Kidney epithelial cell (primary cell): ENCODE measurements around the gene RNF217. TPM values are rescaled to one million over a fixed set of nuclear protein-coding genes. Genes with fewer than 3 reads are reported as not detected.

Experiments used
- DNase-seq: peaks from one replicate; pipeline ENCODE4 v3.0.0-alpha.2; 2010; ENCODE audit warnings: low read depth
- H3K27me3 ChIP-seq: 2 replicates; pipeline ENCODE4 v1.6.0; 2011; ENCODE audit warnings: low read length; ENCODE audit not compliant: control insufficient read depth, insufficient read depth
- H3K36me3 ChIP-seq: 2 replicates; pipeline ENCODE4 v1.5.1; 2011; ENCODE audit warnings: low read length; ENCODE audit not compliant: control insufficient read depth, insufficient read depth
- H3K4me3 ChIP-seq: 2 replicates; pipeline ENCODE4 v1.5.1; 2011; ENCODE audit warnings: low read depth, mild to moderate bottlenecking, control low read depth, low read length
- total RNA-seq: library from RNA; depleted of rRNA; stranded (reverse); fragments of >200 nt; gene quantifications from 2 replicates; pipeline ENCODE4 v1.2.3, GENCODE V29; 2015
- TF ChIP-seq, protein P1 (sequence below): IDR thresholded peaks from 2 replicates; pipeline ENCODE4 v1.5.1; 2011; ENCODE audit warnings: mild to moderate bottlenecking, moderate library complexity, low read length, control low read depth, inconsistent platforms; ENCODE audit not compliant: insufficient read depth, poor library complexity, severe bottlenecking

The RNF217 gene
- total RNA-seq, 1 donor from 2014 or later: 22.1 TPM

DNA sequence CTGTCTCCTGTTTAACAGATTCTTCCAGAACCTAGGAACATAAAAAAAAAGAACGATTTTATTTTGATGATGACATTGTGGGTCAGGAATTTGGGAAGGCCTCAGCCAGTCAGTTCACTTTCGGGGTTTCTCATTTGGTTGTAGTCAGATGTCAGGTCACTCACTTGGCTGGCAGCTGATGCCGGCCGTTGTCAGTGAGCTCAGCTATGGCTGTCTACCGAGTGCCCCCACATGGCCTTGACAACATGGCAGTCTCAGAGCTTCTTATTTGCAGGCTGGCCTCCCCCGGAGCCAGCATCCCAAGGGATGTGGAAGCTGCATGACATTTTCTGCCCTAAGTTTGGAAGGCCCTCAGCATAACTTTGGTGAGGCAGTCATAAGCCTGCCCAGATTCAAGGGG is 11.5 kb downstream of the RNF217 start:
- DNase-seq: no peak
- Histone ChIP-seq H3K4me3 (no peak overlapping the region), H3K36me3 (peaks cover 6% of the 10 kb centered on the region), H3K27me3 (no peaks in the 10 kb centered on the region)
- TF ChIP-seq, protein P1, sequence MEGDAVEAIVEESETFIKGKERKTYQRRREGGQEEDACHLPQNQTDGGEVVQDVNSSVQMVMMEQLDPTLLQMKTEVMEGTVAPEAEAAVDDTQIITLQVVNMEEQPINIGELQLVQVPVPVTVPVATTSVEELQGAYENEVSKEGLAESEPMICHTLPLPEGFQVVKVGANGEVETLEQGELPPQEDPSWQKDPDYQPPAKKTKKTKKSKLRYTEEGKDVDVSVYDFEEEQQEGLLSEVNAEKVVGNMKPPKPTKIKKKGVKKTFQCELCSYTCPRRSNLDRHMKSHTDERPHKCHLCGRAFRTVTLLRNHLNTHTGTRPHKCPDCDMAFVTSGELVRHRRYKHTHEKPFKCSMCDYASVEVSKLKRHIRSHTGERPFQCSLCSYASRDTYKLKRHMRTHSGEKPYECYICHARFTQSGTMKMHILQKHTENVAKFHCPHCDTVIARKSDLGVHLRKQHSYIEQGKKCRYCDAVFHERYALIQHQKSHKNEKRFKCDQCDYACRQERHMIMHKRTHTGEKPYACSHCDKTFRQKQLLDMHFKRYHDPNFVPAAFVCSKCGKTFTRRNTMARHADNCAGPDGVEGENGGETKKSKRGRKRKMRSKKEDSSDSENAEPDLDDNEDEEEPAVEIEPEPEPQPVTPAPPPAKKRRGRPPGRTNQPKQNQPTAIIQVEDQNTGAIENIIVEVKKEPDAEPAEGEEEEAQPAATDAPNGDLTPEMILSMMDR: no peak

DNA sequence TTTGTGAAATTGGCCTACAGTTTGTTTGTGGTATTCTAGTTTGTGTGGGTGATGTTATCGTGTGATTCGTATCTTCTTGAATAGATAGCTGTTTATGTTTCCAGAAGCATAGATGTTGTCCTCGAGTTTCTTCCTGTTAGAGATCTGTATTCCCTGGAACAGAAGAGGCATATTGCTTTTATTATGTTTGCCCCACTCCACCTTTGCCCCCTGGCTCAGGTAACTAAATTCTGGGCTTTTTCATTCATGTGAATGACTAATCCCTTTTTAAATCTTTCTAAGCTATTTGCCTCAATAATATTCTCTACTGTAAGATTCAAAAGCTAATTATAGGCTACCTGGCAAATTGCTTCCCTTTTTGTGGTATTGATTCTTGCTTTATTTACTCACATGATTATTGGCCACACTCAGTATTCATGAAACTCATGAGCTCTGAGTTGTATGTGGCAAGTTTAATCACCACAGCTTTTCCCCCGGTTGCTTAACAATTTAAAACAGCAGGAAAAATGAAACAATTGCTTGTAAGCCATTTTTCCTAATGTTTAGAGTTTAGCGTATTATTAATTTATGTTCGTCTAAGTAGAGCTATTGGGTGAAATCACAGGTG is 12.6 kb downstream of the RNF217 start:
- Histone ChIP-seq H3K4me3 (no peak overlapping the region), H3K27me3 (no peaks in the 10 kb centered on the region), H3K36me3 (peaks cover 8% of the 10 kb centered on the region)
- no peak for DNase-seq
- TF ChIP-seq, protein P1: no peak

DNA sequence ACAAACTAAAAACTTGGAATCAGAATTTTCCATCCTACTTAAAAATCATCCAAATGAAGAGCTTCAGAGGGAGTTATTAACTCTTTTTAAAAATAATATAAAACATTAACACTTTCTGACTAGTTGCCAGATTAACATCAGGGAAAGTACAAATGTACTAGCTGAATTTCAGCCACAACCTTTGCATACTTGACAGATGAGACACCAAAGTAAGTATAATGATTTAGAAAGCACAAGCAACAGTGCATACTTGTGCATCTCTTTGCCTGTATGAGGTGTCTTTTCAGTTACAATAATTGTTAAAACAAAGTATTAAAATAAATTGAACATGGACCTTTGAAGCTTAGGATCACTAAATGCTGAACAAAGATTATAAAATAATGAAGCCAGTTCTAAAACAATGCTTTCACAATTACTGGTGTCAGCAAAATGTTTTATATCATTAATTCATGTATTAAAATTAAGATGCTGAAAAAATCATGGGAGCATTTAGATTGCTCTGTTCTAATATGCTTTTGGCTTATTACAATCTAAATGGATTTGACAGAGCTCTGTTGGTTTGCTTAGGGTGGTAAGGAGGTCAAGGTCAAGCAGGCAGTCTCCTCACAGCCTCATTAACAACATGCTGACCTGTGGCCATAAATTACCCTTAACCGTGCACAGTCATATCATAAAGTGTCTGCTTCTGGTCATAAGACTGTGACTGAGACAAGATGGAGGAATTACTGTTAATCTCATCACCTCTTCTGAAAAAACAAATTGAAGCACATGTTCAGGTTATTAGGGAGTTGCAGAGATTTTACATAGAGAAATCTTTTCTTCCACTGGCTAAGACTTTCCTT is 15.1 kb downstream of the RNF217 start:
- no peak for DNase-seq

DNA sequence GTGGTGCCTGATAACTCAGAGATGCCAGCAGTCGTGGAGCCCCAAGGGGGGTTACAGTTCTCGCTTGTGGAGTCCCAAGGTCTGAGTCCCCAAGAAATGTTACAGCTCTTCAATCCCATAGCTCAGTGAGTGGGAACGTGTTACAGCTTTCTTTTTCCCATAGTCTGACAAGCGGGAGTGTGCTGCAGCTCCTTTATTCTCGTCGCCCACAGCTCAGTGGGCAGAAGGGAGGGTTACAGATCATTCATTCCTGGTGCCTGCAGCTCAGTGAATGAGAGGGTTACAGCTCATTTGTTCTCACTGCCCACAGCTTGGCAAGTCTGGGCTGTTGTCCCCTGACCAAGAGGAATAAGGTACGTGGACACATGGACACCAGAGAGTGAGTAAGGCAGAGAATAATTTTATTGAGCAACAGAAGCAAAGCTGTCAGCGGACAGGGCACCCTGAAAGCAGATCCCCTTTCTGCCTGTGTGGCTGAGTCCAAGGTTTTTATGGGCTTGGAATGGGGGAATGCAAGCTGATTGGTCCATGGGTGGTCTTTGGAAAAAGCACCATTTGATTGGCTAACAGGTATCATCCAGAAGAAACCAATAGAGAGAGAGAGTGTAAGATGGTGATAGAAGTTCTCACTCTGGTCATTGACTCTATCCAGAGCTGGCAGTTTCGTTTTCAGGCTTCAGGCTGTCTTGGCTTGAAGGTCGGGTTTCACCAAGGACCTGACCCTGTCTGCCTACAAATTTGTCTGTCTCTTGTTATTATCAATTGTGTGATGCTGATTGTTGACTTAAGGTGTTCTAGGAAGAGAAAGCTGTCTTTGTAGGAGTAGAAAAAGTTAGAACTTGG is 16.4 kb downstream of the RNF217 start:
- TF ChIP-seq, protein P1: no peak
- peaks cover 8% of the 10 kb centered on the region for H3K36me3 ChIP-seq
- H3K27me3 ChIP-seq: no peaks in the 10 kb centered on the region
- DNase-seq: no peak
- no peak overlapping the region for H3K4me3 ChIP-seq

More for the DNA sequence above, 15.1 kb downstream of the RNF217 start:
- TF ChIP-seq, protein P1: no peak
- Histone ChIP-seq H3K36me3 (peaks cover 8% of the 10 kb centered on the region), H3K4me3 (no peak overlapping the region), H3K27me3 (no peaks in the 10 kb centered on the region)

DNA sequence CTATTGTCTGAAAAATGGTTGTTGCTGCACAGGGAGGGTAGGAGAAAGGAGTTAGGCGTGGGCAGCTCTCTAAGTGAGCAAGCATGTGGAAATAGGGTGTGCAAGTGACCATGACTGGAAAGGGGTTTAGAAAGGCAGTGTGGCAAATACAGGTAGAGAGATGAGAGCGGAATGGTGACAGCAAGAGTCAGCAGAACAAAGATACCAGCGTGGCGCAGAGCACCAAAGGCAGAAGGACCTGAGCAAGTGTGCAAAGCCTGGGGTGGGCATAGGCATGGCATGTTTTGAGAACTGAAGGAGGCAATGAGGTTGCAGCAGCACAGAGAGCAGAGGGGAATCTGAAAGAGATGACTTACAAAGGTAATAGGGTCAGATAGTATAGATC is 17.0 kb downstream of the RNF217 start:
- Histone ChIP-seq H3K4me3 (no peak overlapping the region), H3K36me3 (peaks cover 8% of the 10 kb centered on the region), H3K27me3 (no peaks in the 10 kb centered on the region)
- TF ChIP-seq, protein P1: no peak
- DNase-seq: no peak
